HEK293 (cell line): ENCODE data around the gene USP2.
A peak's percentile ranks its signal among the peaks of the same experiment; 100 is the strongest.

Source experiments
- CTCF ChIA-PET: fragments of 350-600 bp; formaldehyde crosslinking; extraction: SDS; loops from one replicate; lab custom pipeline; 2021; ENCODE audit warnings: antibody characterized with exemption; lab: Yijun Ruan, JAX
- POLR2A ChIA-PET: fragments of 300-600 bp; formaldehyde crosslinking; extraction: SDS; loops from one replicate; lab custom pipeline; 2020; ENCODE audit warnings: antibody characterized with exemption, inconsistent platforms; lab: Yijun Ruan, JAX
- H3K27ac ChIP-seq: fragments of 200-500 bp; sonication (Bioruptor generic); 2 replicates; pipeline ENCODE4 v1.5.1; 2014; ENCODE audit warnings: low read depth, low read length, control low read depth, inconsistent platforms; ENCODE audit errors: extremely low read depth
- H3K36me3 ChIP-seq, 2 experiments: fragments of 200-500 bp in 1 of 2; sonication (Bioruptor generic) in 1 of 2; 1 replicate in 1 of 2; 2 replicates in 1 of 2; pipeline ENCODE4 v1.5.1; 2014 to 2017; ENCODE audit warnings: inconsistent platforms in 2 of 2, low read length in 2 of 2; ENCODE audit not compliant: control insufficient read depth in 2 of 2, insufficient read depth in 1 of 2
- H3K4me1 ChIP-seq: fragments of 200-500 bp; sonication (Bioruptor generic); 2 replicates; pipeline ENCODE4 v1.5.1; 2014; ENCODE audit warnings: mild to moderate bottlenecking, low read length, inconsistent platforms; ENCODE audit not compliant: control insufficient read depth, insufficient read depth
- H3K4me3 ChIP-seq: 2 replicates; pipeline ENCODE4 v1.5.1; 2011; ENCODE audit warnings: low read depth, mild to moderate bottlenecking, control low read depth, low read length, moderate library complexity
- H3K9me3 ChIP-seq: fragments of 200-500 bp; sonication (Bioruptor generic); 2 replicates; pipeline ENCODE4 v1.5.1; 2014; ENCODE audit warnings: low read depth, low read length, inconsistent platforms; ENCODE audit not compliant: control insufficient read depth, insufficient read depth
- IKZF3 ChIP-seq: fragments of 450-650 bp; IDR thresholded peaks from 2 replicates; pipeline ENCODE4 v1.5.0; 2018; ENCODE audit warnings: missing biosample characterization, mild to moderate bottlenecking, missing genetic modification characterization, moderate library complexity
- REPIN1 ChIP-seq: fragments of 450-650 bp; formaldehyde crosslinking; IDR thresholded peaks from 2 replicates; pipeline ENCODE4 v1.5.1; 2017; ENCODE audit warnings: missing biosample characterization, missing genetic modification characterization, low read depth
- SALL2 ChIP-seq: fragments of 450-650 bp; formaldehyde crosslinking; IDR thresholded peaks from 2 replicates; pipeline ENCODE4 v1.5.0; 2017; ENCODE audit warnings: missing biosample characterization, mild to moderate bottlenecking, missing genetic modification characterization, borderline replicate concordance
- SETDB1 ChIP-seq: IDR thresholded peaks from one replicate; pipeline ENCODE4 v1.6.1; 2017; ENCODE audit warnings: mild to moderate bottlenecking, low read length, moderate library complexity, mixed read lengths; ENCODE audit not compliant: insufficient read length
- TRIM28 ChIP-seq: IDR thresholded peaks from 2 replicates; pipeline ENCODE4 v1.6.1; 2011; ENCODE audit warnings: low read length, control low read depth, borderline replicate concordance
- YY2 ChIP-seq: fragments of 450-650 bp; formaldehyde crosslinking; IDR thresholded peaks from 2 replicates; pipeline ENCODE4 v1.5.1; 2016; ENCODE audit warnings: missing biosample characterization, missing genetic modification characterization
- ZBTB1 ChIP-seq: fragments of 450-650 bp; formaldehyde crosslinking; IDR thresholded peaks from 2 replicates; pipeline ENCODE4 v1.5.1; 2016; ENCODE audit warnings: missing biosample characterization, missing genetic modification characterization
- ZBTB20 ChIP-seq: fragments of 450-650 bp; formaldehyde crosslinking; IDR thresholded peaks from 2 replicates; pipeline ENCODE4 v1.5.1; 2016; ENCODE audit warnings: missing biosample characterization, missing genetic modification characterization
- ZFP3 ChIP-seq: fragments of 450-650 bp; formaldehyde crosslinking; IDR thresholded peaks from 2 replicates; pipeline ENCODE4 v1.5.1; 2016; ENCODE audit warnings: low read depth, missing biosample characterization, missing genetic modification characterization
- ZNF132 ChIP-seq: fragments of 450-650 bp; formaldehyde crosslinking; IDR thresholded peaks from 2 replicates; pipeline ENCODE4 v1.5.1; 2017; ENCODE audit warnings: missing biosample characterization, missing genetic modification characterization, borderline replicate concordance
- ZNF16 ChIP-seq: fragments of 450-650 bp; formaldehyde crosslinking; IDR thresholded peaks from 2 replicates; pipeline ENCODE4 v1.5.1; 2016; ENCODE audit warnings: low read depth, missing biosample characterization, missing genetic modification characterization
- ZNF184 ChIP-seq: fragments of 450-650 bp; IDR thresholded peaks from 2 replicates; pipeline ENCODE4 v1.5.1; 2018; ENCODE audit warnings: missing biosample characterization, mild to moderate bottlenecking, missing genetic modification characterization
- ZNF350 ChIP-seq: fragments of 450-650 bp; formaldehyde crosslinking; IDR thresholded peaks from 2 replicates; pipeline ENCODE4 v1.5.0; 2017; ENCODE audit warnings: missing biosample characterization, mild to moderate bottlenecking, missing genetic modification characterization
- ZNF366 ChIP-seq: fragments of 450-650 bp; formaldehyde crosslinking; conservative IDR thresholded peaks from 2 replicates; pipeline ENCODE4 v1.5.1; 2016; ENCODE audit warnings: missing biosample characterization, missing genetic modification characterization
- ZNF37A ChIP-seq: fragments of 450-650 bp; IDR thresholded peaks from 2 replicates; pipeline ENCODE4 v1.5.1; 2018; ENCODE audit warnings: missing biosample characterization, missing genetic modification characterization
- ZNF473 ChIP-seq: fragments of 450-650 bp; formaldehyde crosslinking; IDR thresholded peaks from 2 replicates; pipeline ENCODE4 v1.5.1; 2017; ENCODE audit warnings: missing biosample characterization, missing genetic modification characterization
- ZXDB ChIP-seq: fragments of 450-650 bp; formaldehyde crosslinking; IDR thresholded peaks from 2 replicates; pipeline ENCODE4 v1.5.1; 2016; ENCODE audit warnings: missing biosample characterization, missing genetic modification characterization
- TF ChIP-seq, protein P1 (sequence below): fragments of 450-650 bp; IDR thresholded peaks from 2 replicates; pipeline ENCODE4 v1.5.1; 2018; ENCODE audit warnings: missing biosample characterization, missing genetic modification characterization
- TF ChIP-seq, protein P2 (sequence below): fragments of 450-650 bp; formaldehyde crosslinking; IDR thresholded peaks from 2 replicates; pipeline ENCODE4 v1.5.1; 2016; ENCODE audit warnings: missing biosample characterization, missing genetic modification characterization
- TF ChIP-seq, protein P3 (sequence below): fragments of 450-650 bp; formaldehyde crosslinking; IDR thresholded peaks from 2 replicates; pipeline ENCODE4 v1.5.1; 2016; ENCODE audit warnings: missing biosample characterization, missing genetic modification characterization, borderline replicate concordance

USP2 gene

DNA sequence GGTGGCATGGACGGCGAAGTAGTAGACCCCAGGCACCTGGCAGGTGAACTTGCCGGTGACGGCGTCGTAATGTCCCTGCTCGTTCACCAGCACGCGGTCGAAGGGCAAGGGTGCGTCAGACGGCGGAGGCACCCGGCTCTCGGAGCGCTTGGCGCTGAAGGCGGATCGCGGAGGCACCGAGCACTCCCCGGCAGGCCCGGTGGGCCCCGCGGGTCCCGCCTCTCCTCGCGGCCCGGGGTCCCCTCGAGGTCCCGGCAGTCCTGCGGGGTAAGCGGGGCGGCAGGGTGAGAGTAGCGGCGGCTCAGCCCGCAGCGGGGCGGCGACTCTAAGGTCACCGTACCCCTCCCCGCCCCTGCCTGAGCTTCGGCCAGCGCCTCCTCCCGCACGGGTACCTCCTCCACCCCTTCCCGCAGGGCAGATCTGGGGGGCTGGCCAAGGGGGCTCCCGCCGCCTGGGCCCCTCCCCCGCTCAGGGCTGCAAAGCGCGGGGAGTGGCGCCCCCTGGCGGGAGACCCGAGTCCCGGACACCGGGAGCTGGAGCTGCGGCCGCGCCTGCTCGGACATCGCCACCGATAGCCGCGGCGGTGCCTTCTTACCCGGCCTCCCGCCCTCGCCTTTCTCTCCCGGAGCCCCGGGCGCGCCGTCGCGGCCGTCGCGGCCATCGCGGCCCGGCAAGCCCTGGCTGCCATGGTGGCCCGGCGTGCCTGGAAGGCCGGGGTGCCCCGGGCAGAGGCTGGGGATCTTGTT, 41.7 kb downstream of the USP2 start:
- Histone ChIP-seq H3K4me3 (peak overlapping the region; percentile 26), H3K4me1 (no peaks in the 10 kb centered on the region; the same call in 1 of the 2 replicates), H3K9me3 (no peaks in the 10 kb centered on the region), H3K36me3 (peaks cover 0 to 19% of the 10 kb centered on the region in 2 experiments; a peak in 1 of 3 replicates), H3K27ac (no peak overlapping the region; the same call in 1 of the 2 replicates)
- CTCF ChIA-PET, result interaction anchor here (0.5 to 7.2 kb wide), 23 partner anchors 8 to 652 kb away, joined by 3 to 160 read pairs (median 4); partner anchors contain the start of genes MCAM, MFRP and USP2
- TF ChIP-seq YY2 (tag by site-specific recombination), result no peak
- no peak for TF ChIP-seq ZXDB (tag by site-specific recombination)
- TF ChIP-seq ZNF132, result no peak
- no peak for TF ChIP-seq ZNF350
- TF ChIP-seq SETDB1, result no peak
- TF ChIP-seq, protein P1, sequence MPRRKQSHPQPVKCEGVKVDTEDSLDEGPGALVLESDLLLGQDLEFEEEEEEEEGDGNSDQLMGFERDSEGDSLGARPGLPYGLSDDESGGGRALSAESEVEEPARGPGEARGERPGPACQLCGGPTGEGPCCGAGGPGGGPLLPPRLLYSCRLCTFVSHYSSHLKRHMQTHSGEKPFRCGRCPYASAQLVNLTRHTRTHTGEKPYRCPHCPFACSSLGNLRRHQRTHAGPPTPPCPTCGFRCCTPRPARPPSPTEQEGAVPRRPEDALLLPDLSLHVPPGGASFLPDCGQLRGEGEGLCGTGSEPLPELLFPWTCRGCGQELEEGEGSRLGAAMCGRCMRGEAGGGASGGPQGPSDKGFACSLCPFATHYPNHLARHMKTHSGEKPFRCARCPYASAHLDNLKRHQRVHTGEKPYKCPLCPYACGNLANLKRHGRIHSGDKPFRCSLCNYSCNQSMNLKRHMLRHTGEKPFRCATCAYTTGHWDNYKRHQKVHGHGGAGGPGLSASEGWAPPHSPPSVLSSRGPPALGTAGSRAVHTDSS, result no peak
- TF ChIP-seq IKZF3, result no peak
- no peak for TF ChIP-seq ZNF16 (tag by site-specific recombination)
- POLR2A ChIA-PET, result interaction anchor here (0.6 to 3.2 kb wide), 4 partner anchors 20 to 238 kb away, joined by 3 to 39 read pairs (median 6); partner anchors contain the start of gene DPAGT1

DNA sequence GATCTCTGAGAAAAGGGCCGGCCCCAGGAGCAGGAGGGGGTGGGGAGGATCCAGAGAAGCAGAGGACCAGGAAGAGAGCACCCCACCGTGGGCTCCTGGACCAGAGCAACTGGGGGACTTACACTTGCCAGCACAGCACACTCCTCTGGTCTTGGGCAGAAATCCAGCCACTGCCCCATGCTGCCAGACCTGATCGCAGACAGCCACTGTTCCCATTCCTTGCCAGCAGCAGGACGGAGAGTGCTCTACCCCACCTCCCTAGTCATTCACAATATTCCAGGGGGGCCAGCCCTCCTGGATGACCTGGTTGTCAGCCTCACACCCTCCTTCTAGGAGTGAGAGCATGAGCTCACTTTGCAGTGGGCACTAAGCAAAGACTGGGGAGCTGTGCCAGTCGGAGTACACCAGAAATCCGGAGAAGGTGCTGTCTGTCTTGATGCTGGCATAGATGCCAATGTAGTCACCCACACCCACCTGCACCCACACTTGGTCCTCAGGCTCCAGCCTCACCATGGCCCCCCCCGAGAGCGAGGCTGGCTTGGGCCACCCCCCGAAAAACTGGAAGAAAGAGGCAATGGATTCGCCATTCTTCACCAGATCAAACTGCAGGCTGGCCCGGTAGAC, 42.4 kb downstream of the USP2 start:
- Histone ChIP-seq H3K4me3 (no peak overlapping the region), H3K4me1 (no peaks in the 10 kb centered on the region; the same call in 1 of the 2 replicates), H3K27ac (no peak overlapping the region; the same call in 1 of the 2 replicates), H3K9me3 (no peaks in the 10 kb centered on the region), H3K36me3 (peaks cover 0 to 19% of the 10 kb centered on the region in 2 experiments; a peak in 1 of 3 replicates)
- TF ChIP-seq, protein P2, sequence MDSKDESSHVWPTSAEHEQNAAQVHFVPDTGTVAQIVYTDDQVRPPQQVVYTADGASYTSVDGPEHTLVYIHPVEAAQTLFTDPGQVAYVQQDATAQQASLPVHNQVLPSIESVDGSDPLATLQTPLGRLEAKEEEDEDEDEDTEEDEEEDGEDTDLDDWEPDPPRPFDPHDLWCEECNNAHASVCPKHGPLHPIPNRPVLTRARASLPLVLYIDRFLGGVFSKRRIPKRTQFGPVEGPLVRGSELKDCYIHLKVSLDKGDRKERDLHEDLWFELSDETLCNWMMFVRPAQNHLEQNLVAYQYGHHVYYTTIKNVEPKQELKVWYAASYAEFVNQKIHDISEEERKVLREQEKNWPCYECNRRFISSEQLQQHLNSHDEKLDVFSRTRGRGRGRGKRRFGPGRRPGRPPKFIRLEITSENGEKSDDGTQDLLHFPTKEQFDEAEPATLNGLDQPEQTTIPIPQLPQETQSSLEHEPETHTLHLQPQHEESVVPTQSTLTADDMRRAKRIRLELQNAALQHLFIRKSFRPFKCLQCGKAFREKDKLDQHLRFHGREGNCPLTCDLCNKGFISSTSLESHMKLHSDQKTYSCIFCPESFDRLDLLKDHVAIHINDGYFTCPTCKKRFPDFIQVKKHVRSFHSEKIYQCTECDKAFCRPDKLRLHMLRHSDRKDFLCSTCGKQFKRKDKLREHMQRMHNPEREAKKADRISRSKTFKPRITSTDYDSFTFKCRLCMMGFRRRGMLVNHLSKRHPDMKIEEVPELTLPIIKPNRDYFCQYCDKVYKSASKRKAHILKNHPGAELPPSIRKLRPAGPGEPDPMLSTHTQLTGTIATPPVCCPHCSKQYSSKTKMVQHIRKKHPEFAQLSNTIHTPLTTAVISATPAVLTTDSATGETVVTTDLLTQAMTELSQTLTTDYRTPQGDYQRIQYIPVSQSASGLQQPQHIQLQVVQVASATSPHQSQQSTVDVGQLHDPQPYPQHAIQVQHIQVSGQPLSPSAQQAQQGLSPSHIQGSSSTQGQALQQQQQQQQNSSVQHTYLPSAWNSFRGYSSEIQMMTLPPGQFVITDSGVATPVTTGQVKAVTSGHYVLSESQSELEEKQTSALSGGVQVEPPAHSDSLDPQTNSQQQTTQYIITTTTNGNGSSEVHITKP, result no peak
- TF ChIP-seq TRIM28, result no peak
- no peak for TF ChIP-seq REPIN1 (tag by site-specific recombination)
- no peak for TF ChIP-seq ZNF473
- TF ChIP-seq ZBTB1 (tag by site-specific recombination), result no peak
- no peak for TF ChIP-seq ZBTB20 (tag by site-specific recombination)
- TF ChIP-seq ZNF184 (tag by site-specific recombination), result no peak
- no peak for TF ChIP-seq SALL2 (tag by site-specific recombination)
- TF ChIP-seq ZNF366 (tag by site-specific recombination), result no peak
- TF ChIP-seq, protein P3, sequence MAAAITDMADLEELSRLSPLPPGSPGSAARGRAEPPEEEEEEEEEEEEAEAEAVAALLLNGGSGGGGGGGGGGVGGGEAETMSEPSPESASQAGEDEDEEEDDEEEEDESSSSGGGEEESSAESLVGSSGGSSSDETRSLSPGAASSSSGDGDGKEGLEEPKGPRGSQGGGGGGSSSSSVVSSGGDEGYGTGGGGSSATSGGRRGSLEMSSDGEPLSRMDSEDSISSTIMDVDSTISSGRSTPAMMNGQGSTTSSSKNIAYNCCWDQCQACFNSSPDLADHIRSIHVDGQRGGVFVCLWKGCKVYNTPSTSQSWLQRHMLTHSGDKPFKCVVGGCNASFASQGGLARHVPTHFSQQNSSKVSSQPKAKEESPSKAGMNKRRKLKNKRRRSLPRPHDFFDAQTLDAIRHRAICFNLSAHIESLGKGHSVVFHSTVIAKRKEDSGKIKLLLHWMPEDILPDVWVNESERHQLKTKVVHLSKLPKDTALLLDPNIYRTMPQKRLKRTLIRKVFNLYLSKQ, result no peak
- TF ChIP-seq ZNF37A (tag by site-specific recombination), result no peak
- no peak for TF ChIP-seq ZFP3 (tag by site-specific recombination)
- CTCF ChIA-PET, result interaction anchor here (0.5 to 7.2 kb wide), 42 partner anchors 9 to 651 kb away, joined by 3 to 160 read pairs (median 4); partner anchors contain the start of genes CBL, MCAM, MFRP and NLRX1
- POLR2A ChIA-PET, result interaction anchor here (0.9 to 3.2 kb wide), 9 partner anchors 15 to 136 kb away, joined by 3 to 39 read pairs (median 9); partner anchors contain the start of genes MCAM and USP2
